ENCODE measurements around the gene TEX2. TPM values are rescaled to one million over a fixed set of nuclear protein-coding genes. Genes with fewer than 3 reads are reported as not detected.
"Not testable (repeated sequence)": the region's sequence is repeated elsewhere in the genome, so short reads cannot be mapped to it uniquely, and the experiment has no call there.

Gene TEX2
- total and polyA plus RNA-seq, 7 donors: 4.6 to 50.7 (median 39.3) TPM

GRCh38 chr17:64212122-64212521 is 50.9 kb downstream of the TEX2 start:
- Histone ChIP-seq H3K4me3 (no peak overlapping the region), H3K4me1 (peaks cover 0 to 72% (median 66%) of the 10 kb centered on the region in 4 donors), H3K36me3 (peaks cover 0 to 9% (median 5%) of the 10 kb centered on the region in 4 donors), H3K27me3 (no peaks in the 10 kb centered on the region), H3K9me3 (no peaks in the 10 kb centered on the region), H3K27ac (peak overlapping the region in 3 of 4 donors; percentile 63 to 77 (median 75))
- 85 to 92% methylated on average over 2 of the region's 2 CpGs for WGBS, 2 donors
- no peak for DNase-seq
- TF ChIP-seq EP300 (IDR thresholded peaks at IDR 0.05) (no peak), POLR2A (IDR thresholded peaks at IDR 0.05) (no peak), POLR2AphosphoS5 (IDR thresholded peaks at IDR 0.05) (peak in 3 of 4 donors; percentile 5 to 56 (median 51))
- TF ChIP-seq, protein P1, sequence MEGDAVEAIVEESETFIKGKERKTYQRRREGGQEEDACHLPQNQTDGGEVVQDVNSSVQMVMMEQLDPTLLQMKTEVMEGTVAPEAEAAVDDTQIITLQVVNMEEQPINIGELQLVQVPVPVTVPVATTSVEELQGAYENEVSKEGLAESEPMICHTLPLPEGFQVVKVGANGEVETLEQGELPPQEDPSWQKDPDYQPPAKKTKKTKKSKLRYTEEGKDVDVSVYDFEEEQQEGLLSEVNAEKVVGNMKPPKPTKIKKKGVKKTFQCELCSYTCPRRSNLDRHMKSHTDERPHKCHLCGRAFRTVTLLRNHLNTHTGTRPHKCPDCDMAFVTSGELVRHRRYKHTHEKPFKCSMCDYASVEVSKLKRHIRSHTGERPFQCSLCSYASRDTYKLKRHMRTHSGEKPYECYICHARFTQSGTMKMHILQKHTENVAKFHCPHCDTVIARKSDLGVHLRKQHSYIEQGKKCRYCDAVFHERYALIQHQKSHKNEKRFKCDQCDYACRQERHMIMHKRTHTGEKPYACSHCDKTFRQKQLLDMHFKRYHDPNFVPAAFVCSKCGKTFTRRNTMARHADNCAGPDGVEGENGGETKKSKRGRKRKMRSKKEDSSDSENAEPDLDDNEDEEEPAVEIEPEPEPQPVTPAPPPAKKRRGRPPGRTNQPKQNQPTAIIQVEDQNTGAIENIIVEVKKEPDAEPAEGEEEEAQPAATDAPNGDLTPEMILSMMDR (IDR thresholded peaks at IDR 0.05): no peak
- intact Hi-C loops (cut with DNase I): no loop called here

DNA sequence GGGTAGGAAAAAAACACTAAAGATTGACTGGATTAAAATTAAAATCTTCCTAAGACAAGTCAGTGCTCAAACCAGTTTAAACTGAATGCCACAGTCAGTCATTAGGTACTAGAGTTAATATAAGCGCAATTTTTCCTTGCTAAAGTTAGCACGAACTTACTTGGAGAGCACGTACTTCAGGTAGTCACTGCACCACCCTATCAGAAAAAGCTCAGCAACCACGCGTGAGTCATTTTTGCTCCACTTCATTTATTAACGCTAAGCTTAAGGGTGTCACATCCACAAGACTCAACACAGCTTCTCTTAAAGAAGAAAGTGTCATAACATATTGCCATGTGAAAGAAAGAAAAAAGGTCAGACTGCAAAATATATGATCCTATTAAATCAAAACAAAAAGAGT is 53.1 kb downstream of the TEX2 start:
- Histone ChIP-seq H3K4me3 (no peak overlapping the region), H3K27me3 (no peaks in the 10 kb centered on the region), H3K36me3 (peaks cover 0 to 9% (median 5%) of the 10 kb centered on the region in 4 donors), H3K27ac (peak overlapping the region in 1 of 4 donors; percentile 32), H3K9me3 (no peaks in the 10 kb centered on the region), H3K4me1 (peaks cover 0 to 59% (median 53%) of the 10 kb centered on the region in 4 donors)
- TF ChIP-seq, protein P1 (IDR thresholded peaks at IDR 0.05): no peak
- no peak for TF ChIP-seq POLR2A (IDR thresholded peaks at IDR 0.05)
- no peak for TF ChIP-seq POLR2AphosphoS5 (IDR thresholded peaks at IDR 0.05)
- no peak for TF ChIP-seq EP300 (IDR thresholded peaks at IDR 0.05)
- WGBS, 2 donors: 88 to 95% methylated on average over 6 of the region's 6 CpGs
- DNase-seq: no peak
- intact Hi-C loops (cut with DNase I): no loop called here

DNA sequence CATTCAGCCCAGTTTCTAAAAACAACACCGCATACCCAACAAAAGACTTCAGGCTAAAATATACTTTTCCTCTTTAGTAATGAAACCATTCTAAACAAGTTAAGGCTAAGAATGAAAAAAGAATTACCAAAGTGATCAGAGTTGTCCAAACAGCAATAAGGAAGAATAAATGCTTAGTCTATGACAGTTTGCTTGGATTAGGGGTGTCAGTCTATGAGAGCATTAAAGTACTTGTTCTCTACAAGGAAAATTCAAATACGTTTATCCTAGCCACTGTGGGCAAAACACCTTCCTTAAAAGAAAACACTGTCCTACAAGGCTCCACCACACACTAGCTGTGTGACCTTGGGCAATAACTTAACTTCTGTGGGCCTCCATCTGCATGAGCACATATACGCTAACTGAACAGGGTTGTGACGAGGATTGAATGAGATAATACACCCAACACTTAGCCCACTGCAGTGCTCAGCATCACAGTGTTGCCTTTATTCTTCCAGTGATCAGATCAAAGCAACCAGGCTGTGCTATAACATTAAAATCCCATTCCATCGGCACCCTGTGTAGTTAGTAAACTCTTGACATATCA is 53.6 kb downstream of the TEX2 start:
- no peak for TF ChIP-seq POLR2AphosphoS5 (IDR thresholded peaks at IDR 0.05)
- TF ChIP-seq, protein P1 (IDR thresholded peaks at IDR 0.05): no peak
- no peak for TF ChIP-seq POLR2A (IDR thresholded peaks at IDR 0.05)
- no peak for DNase-seq
- no peaks in the 10 kb centered on the region for H3K9me3 ChIP-seq
- no peaks in the 10 kb centered on the region for H3K27me3 ChIP-seq
- intact Hi-C loops (cut with DNase I): no loop called here
- H3K4me3 ChIP-seq: no peak overlapping the region
- H3K4me1 ChIP-seq: peaks cover 0 to 54% (median 48%) of the 10 kb centered on the region in 4 donors
- H3K36me3 ChIP-seq: peaks cover 0 to 9% (median 5%) of the 10 kb centered on the region in 4 donors
- peak overlapping the region in 1 of 4 donors; percentile 32 for H3K27ac ChIP-seq
- 71 to 84% methylated on average over 5 of the region's 5 CpGs for WGBS, 2 donors

DNA sequence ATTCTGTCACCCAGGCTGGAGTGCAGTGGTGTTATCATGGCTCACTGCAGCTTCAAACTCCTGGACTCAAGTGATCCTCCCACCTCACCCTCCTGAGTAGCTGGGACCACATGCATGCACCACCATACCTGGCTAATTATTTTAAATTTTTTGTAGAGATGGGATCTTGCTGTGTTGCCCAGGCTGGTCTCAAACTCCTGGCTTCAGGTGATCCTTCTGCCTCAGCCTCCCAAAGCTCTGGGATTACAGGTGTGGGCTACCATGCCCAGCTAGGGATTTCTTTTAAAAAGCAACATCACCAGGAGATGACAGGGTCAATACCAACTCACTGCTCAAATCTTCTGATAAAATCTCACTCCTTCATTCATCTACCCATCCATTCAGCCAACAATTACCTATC is 54.4 kb downstream of the TEX2 start:
- H3K36me3 ChIP-seq; H3K4me3 ChIP-seq; H3K27ac ChIP-seq; DNase-seq; H3K9me3 ChIP-seq; H3K27me3 ChIP-seq; intact Hi-C loops (cut with DNase I): not testable (repeated sequence)
- H3K4me1 ChIP-seq: peaks cover 0 to 48% (median 40%) of the 10 kb centered on the region in 4 donors

GRCh38 chr17:64205804-64206203 is 57.3 kb downstream of the TEX2 start:
- TF ChIP-seq, protein P1 (IDR thresholded peaks at IDR 0.05): no peak
- TF ChIP-seq POLR2A (IDR thresholded peaks at IDR 0.05) (no peak), POLR2AphosphoS5 (IDR thresholded peaks at IDR 0.05) (no peak), EP300 (IDR thresholded peaks at IDR 0.05) (no peak)
- Histone ChIP-seq H3K27me3 (no peaks in the 10 kb centered on the region), H3K9me3 (no peaks in the 10 kb centered on the region), H3K4me1 (peaks cover 0 to 48% (median 22%) of the 10 kb centered on the region in 4 donors), H3K4me3 (no peak overlapping the region), H3K36me3 (no peaks in the 10 kb centered on the region), H3K27ac (no peak overlapping the region)
- WGBS, 2 donors: 57 to 76% methylated on average over 2 of the region's 2 CpGs
- no peak for DNase-seq
- intact Hi-C loops (cut with DNase I): no loop called here

Data from sigmoid colon (tissue), 7 donors.